ENCODE results near the gene LPAR2.

LPAR2 gene

DNA sequence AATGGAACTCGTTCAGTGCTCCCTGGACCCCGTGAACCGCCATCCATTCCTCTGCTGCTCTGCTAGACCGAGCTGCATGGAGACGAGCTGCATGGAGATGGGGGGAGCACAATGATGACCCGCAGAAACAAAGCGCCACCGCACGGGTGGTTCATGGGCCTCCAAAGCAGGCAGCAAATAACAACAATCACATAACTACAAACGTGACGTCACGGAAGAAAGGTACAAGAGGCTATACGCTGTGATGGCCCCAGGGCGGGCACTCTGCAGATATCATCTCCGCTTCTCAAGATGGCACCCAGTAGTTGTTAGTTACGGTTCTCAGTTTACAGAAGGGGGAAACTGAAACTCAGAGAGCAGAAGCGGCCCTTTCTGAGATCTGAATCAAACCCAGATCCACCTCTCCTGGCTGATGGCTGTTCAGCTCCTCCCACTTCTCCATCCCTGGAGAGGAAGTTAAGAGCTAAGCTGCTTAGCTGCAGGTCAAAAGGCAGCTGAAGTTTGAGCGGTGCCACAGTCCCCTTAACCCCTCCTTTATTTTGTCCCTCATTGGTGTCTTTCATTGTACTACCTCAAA is 33.7 kb upstream of the LPAR2 start:
- ATAC-seq (ENCODE audit: low read depth) (no peak), DNase-seq (ENCODE audit: low spot score) (no peak)
- no peak overlapping the region for H3K27ac ChIP-seq (ENCODE audit: poor library complexity, severe bottlenecking)
- H3K27me3 ChIP-seq (ENCODE audit: insufficient read depth, poor library complexity, severe bottlenecking) = no peaks in the 10 kb centered on the region
- H3K9me3 ChIP-seq (ENCODE audit: severe bottlenecking) = no peaks in the 10 kb centered on the region
- peaks cover 4% of the 10 kb centered on the region for H3K4me1 ChIP-seq (ENCODE audit: insufficient read depth, poor library complexity, severe bottlenecking)
- TF ChIP-seq CTCF (IDR thresholded peaks at IDR 0.05; ENCODE audit: poor library complexity, severe bottlenecking) = no peak
- H3K4me3 ChIP-seq (ENCODE audit: severe bottlenecking) = no peak overlapping the region
- peaks cover 51% of the 10 kb centered on the region for H3K36me3 ChIP-seq (ENCODE audit: low read depth)

- H3K4me1 ChIP-seq (ENCODE audit: insufficient read depth, poor library complexity, severe bottlenecking) = peaks cover 4% of the 10 kb centered on the region
- H3K4me3 ChIP-seq (ENCODE audit: severe bottlenecking) = no peak overlapping the region
- DNase-seq (ENCODE audit: low spot score) (no peak), ATAC-seq (ENCODE audit: low read depth) (no peak)
- H3K27ac ChIP-seq (ENCODE audit: poor library complexity, severe bottlenecking) = no peak overlapping the region
- H3K27me3 ChIP-seq (ENCODE audit: insufficient read depth, poor library complexity, severe bottlenecking) = no peaks in the 10 kb centered on the region
- H3K9me3 ChIP-seq (ENCODE audit: severe bottlenecking) = no peaks in the 10 kb centered on the region
- peaks cover 56% of the 10 kb centered on the region for H3K36me3 ChIP-seq (ENCODE audit: low read depth)
- TF ChIP-seq CTCF (IDR thresholded peaks at IDR 0.05; ENCODE audit: poor library complexity, severe bottlenecking) = no peak
Observed at GRCh38 chr19:19661141-19661674, 33.2 kb upstream of the LPAR2 start.

- Histone ChIP-seq H3K9me3 (ENCODE audit: severe bottlenecking) (no peaks in the 10 kb centered on the region), H3K36me3 (ENCODE audit: low read depth) (peaks cover 71% of the 10 kb centered on the region)
- no peak for ATAC-seq (ENCODE audit: low read depth)
Observed at GRCh38 chr19:19659646-19660245, 31.7 kb upstream of the LPAR2 start.

GRCh38 chr19:19657397-19657783 is 29.4 kb upstream of the LPAR2 start:
- Histone ChIP-seq H3K27me3 (ENCODE audit: insufficient read depth, poor library complexity, severe bottlenecking) (no peaks in the 10 kb centered on the region), H3K4me1 (ENCODE audit: insufficient read depth, poor library complexity, severe bottlenecking) (peaks cover 1% of the 10 kb centered on the region), H3K4me3 (ENCODE audit: severe bottlenecking) (no peak overlapping the region), H3K9me3 (ENCODE audit: severe bottlenecking) (no peaks in the 10 kb centered on the region), H3K36me3 (ENCODE audit: low read depth) (peaks cover 91% of the 10 kb centered on the region), H3K27ac (ENCODE audit: poor library complexity, severe bottlenecking) (no peak overlapping the region)
- DNase-seq (ENCODE audit: low spot score) (no peak), ATAC-seq (ENCODE audit: low read depth) (no peak)
- TF ChIP-seq CTCF (IDR thresholded peaks at IDR 0.05; ENCODE audit: poor library complexity, severe bottlenecking) = no peak

More at GRCh38 chr19:19659646-19660245, 31.7 kb upstream of the LPAR2 start:
- no peak for DNase-seq (ENCODE audit: low spot score)
- TF ChIP-seq CTCF (IDR thresholded peaks at IDR 0.05; ENCODE audit: poor library complexity, severe bottlenecking) = no peak
- Histone ChIP-seq H3K4me3 (ENCODE audit: severe bottlenecking) (no peak overlapping the region), H3K27me3 (ENCODE audit: insufficient read depth, poor library complexity, severe bottlenecking) (no peaks in the 10 kb centered on the region), H3K27ac (ENCODE audit: poor library complexity, severe bottlenecking) (no peak overlapping the region), H3K4me1 (ENCODE audit: insufficient read depth, poor library complexity, severe bottlenecking) (peaks cover 4% of the 10 kb centered on the region)
